Measurements from ENCODE around the gene METTL4.

The METTL4 gene

GRCh38 chr18:2617401-2617998 is 46.2 kb upstream of the METTL4 start:
- Histone ChIP-seq H3K4me3 (ENCODE audit: low read depth, low read length) (no peak overlapping the region), H3K4me1 (ENCODE audit: control insufficient read depth, insufficient read depth, low read length) (no peaks in the 10 kb centered on the region), H3K27ac (ENCODE audit: extremely low read depth, low read depth, low read length) (no peak overlapping the region), H3K9me3 (ENCODE audit: control insufficient read depth, insufficient read depth, low read depth, low read length) (no peaks in the 10 kb centered on the region), H3K36me3 (ENCODE audit: control insufficient read depth in 2 of 2, insufficient read depth in 1 of 2, low read length in 2 of 2) (peaks cover 18 to 32% of the 10 kb centered on the region in 2 experiments)
- POLR2A ChIA-PET: no interaction called here
- TF ChIP-seq MYNN (tag by site-specific recombination; IDR thresholded peaks at IDR 0.05; ENCODE audit: borderline replicate concordance) (no peak), ZFHX2 (tag by site-specific recombination; conservative IDR thresholded peaks at IDR 0.05) (no peak)
- CTCF ChIA-PET: no interaction called here

- Histone ChIP-seq H3K4me1 (ENCODE audit: control insufficient read depth, insufficient read depth, low read length) (no peaks in the 10 kb centered on the region), H3K9me3 (ENCODE audit: control insufficient read depth, insufficient read depth, low read depth, low read length) (no peaks in the 10 kb centered on the region), H3K27ac (ENCODE audit: extremely low read depth, low read depth, low read length) (no peak overlapping the region), H3K36me3 (ENCODE audit: control insufficient read depth in 2 of 2, insufficient read depth in 1 of 2, low read length in 2 of 2) (peaks cover 42 to 77% of the 10 kb centered on the region in 2 experiments), H3K4me3 (ENCODE audit: low read depth, low read length) (no peak overlapping the region)
- CTCF ChIA-PET: no interaction called here
- POLR2A ChIA-PET: no interaction called here
- TF ChIP-seq ZNF404 (tag by site-specific recombination; IDR thresholded peaks at IDR 0.05) (no peak), ZNF174 (tag by site-specific recombination; IDR thresholded peaks at IDR 0.05) (no peak), KLF8 (tag by site-specific recombination; IDR thresholded peaks at IDR 0.05) (no peak), TCF7L2 (IDR thresholded peaks at IDR 0.05; ENCODE audit: borderline replicate concordance, low read depth, low read length) (no peak), ZEB2 (tag by site-specific recombination; IDR thresholded peaks at IDR 0.05) (no peak), ZNF521 (tag by site-specific recombination; IDR thresholded peaks at IDR 0.05) (no peak), ZNF10 (tag by site-specific recombination; IDR thresholded peaks at IDR 0.05) (no peak), REST (tag by site-specific recombination; IDR thresholded peaks at IDR 0.05) (no peak), ZBTB20 (tag by site-specific recombination; IDR thresholded peaks at IDR 0.05) (no peak), ZNF777 (tag by site-specific recombination; IDR thresholded peaks at IDR 0.05; ENCODE audit: borderline replicate concordance) (no peak), ZNF175 (tag by site-specific recombination; IDR thresholded peaks at IDR 0.05) (no peak), ZNF24 (tag by site-specific recombination; IDR thresholded peaks at IDR 0.05) (no peak), HOXA7 (CRISPR knock-in tag; IDR thresholded peaks at IDR 0.05; ENCODE audit: borderline replicate concordance) (no peak), ZSCAN30 (tag by site-specific recombination; IDR thresholded peaks at IDR 0.05) (no peak), ZNF792 (tag by site-specific recombination; IDR thresholded peaks at IDR 0.05) (no peak), ZNF785 (tag by site-specific recombination; IDR thresholded peaks at IDR 0.05) (no peak), ZNF510 (tag by site-specific recombination; IDR thresholded peaks at IDR 0.05; ENCODE audit: insufficient replicate concordance) (no peak)
These were observed 41.7 kb upstream of the METTL4 start for GRCh38 chr18:2612996-2613395.

GRCh38 chr18:2610549-2610948 is 39.2 kb upstream of the METTL4 start:
- no peaks in the 10 kb centered on the region for H3K9me3 ChIP-seq (ENCODE audit: control insufficient read depth, insufficient read depth, low read depth, low read length)
- ChIA-PET CTCF (no interaction called here), POLR2A (no interaction called here)
- H3K4me3 ChIP-seq (ENCODE audit: low read depth, low read length): no peak overlapping the region
- TF ChIP-seq ATF2 (tag by site-specific recombination; IDR thresholded peaks at IDR 0.05; ENCODE audit: low read depth) (no peak), ZNF747 (tag by site-specific recombination; IDR thresholded peaks at IDR 0.05) (no peak), PRDM6 (tag by site-specific recombination; IDR thresholded peaks at IDR 0.05) (no peak), YY1 (tag by site-specific recombination; IDR thresholded peaks at IDR 0.05) (no peak), ZNF561 (tag by site-specific recombination; IDR thresholded peaks at IDR 0.05; ENCODE audit: borderline replicate concordance) (no peak), ZNF140 (tag by site-specific recombination; IDR thresholded peaks at IDR 0.05) (no peak)
- H3K27ac ChIP-seq (ENCODE audit: extremely low read depth, low read depth, low read length): no peak overlapping the region
- H3K4me1 ChIP-seq (ENCODE audit: control insufficient read depth, insufficient read depth, low read length): no peaks in the 10 kb centered on the region
- peaks cover 48 to 81% of the 10 kb centered on the region in 2 experiments for H3K36me3 ChIP-seq (ENCODE audit: control insufficient read depth in 2 of 2, insufficient read depth in 1 of 2, low read length in 2 of 2)

Data from HEK293 (cell line).